PC-3 (cell line): ENCODE results near the gene IGSF22. TPM values are rescaled to one million over a fixed set of nuclear protein-coding genes. Genes with fewer than 3 reads are reported as not detected.
A peak's percentile ranks its signal among the peaks of the same experiment; 100 is the strongest.
"Not testable (repeated sequence)": the region's sequence is repeated elsewhere in the genome, so short reads cannot be mapped to it uniquely, and the experiment has no call there.

Experiments
- ATAC-seq: fragments of 200-7000 bp; cut with Tn5 transposase; 2 replicates; pipeline ENCODE4 v1.9.1; 2020; ENCODE audit warnings: mild to moderate bottlenecking, moderate library complexity
- BruUV-seq: library from RNA; stranded (reverse); fragments of 400-500 nt; replicated peaks from 2 replicates; lab custom pipeline; 2021; lab: Mats Ljungman, UMichigan
- CTCF ChIA-PET: fragments of 300-600 bp; sonication (Branson Sonifier 250); formaldehyde crosslinking; loops from one replicate; lab custom pipeline; 2022; ENCODE audit warnings: antibody characterized with exemption; lab: Charles Lee
- POLR2A ChIA-PET: fragments of 300-600 bp; sonication (Branson Sonifier 250); formaldehyde crosslinking; loops from one replicate; lab custom pipeline; 2022; ENCODE audit warnings: antibody characterized with exemption; ENCODE audit not compliant: unreplicated experiment; lab: Charles Lee
- DNase-seq: peaks from one replicate; pipeline ENCODE4 v3.0.0-alpha.2; 2015
- H2AFZ ChIP-seq: fragments of 300-600 bp; sonication (generic); 2 replicates; pipeline ENCODE4 v1.6.0; 2016; ENCODE audit warnings: antibody characterized with exemption, low read length
- H3F3A ChIP-seq: fragments of 300-600 bp; sonication (generic); one replicate; pipeline ENCODE4 v1.6.0; 2017; ENCODE audit warnings: antibody characterized with exemption, low read length, control low read depth, mild to moderate bottlenecking; ENCODE audit not compliant: unreplicated experiment
- H3K27ac ChIP-seq: fragments of 300-600 bp; sonication (generic); 2 replicates; pipeline ENCODE4 v1.5.1; 2016; ENCODE audit warnings: mild to moderate bottlenecking, low read length
- H3K27me3 ChIP-seq: fragments of 300-600 bp; sonication (generic); 2 replicates; pipeline ENCODE4 v1.6.1; 2016; ENCODE audit warnings: low read length, mixed read lengths
- H3K36me3 ChIP-seq: fragments of 300-600 bp; sonication (generic); 2 replicates; pipeline ENCODE4 v1.6.1; 2016; ENCODE audit warnings: low read depth, mixed run types, low read length, mixed read lengths
- H3K4me1 ChIP-seq: fragments of 300-600 bp; sonication (generic); 2 replicates; pipeline ENCODE4 v1.5.1; 2016; ENCODE audit warnings: low read length; ENCODE audit not compliant: insufficient read depth
- H3K4me2 ChIP-seq: fragments of 300-600 bp; sonication (generic); 2 replicates; pipeline ENCODE4 v1.6.0; 2016; ENCODE audit warnings: low read length
- H3K4me3 ChIP-seq: fragments of 300-600 bp; sonication (generic); 2 replicates; pipeline ENCODE4 v1.5.1; 2016; ENCODE audit warnings: mild to moderate bottlenecking, low read length, mixed read lengths
- H3K79me2 ChIP-seq: fragments of 300-600 bp; sonication (generic); 2 replicates; pipeline ENCODE4 v1.6.1; 2017; ENCODE audit warnings: low read length, mixed read lengths
- H3K9ac ChIP-seq: fragments of 300-600 bp; sonication (generic); 2 replicates; pipeline ENCODE4 v1.6.0; 2016; ENCODE audit warnings: mild to moderate bottlenecking, low read length
- H3K9me2 ChIP-seq: fragments of 300-600 bp; sonication (generic); replicated peaks from 2 replicates; pipeline ENCODE4 v1.6.1; 2016; ENCODE audit warnings: mixed run types, low read length, mixed read lengths
- H3K9me3 ChIP-seq: fragments of 300-600 bp; sonication (generic); 2 replicates; pipeline ENCODE4 v1.6.1; 2016; ENCODE audit warnings: low read length, mixed read lengths
- H4K20me1 ChIP-seq: fragments of 300-600 bp; sonication (generic); 2 replicates; pipeline ENCODE4 v1.6.1; 2016; ENCODE audit warnings: low read length, mixed read lengths
- EZH2 ChIP-seq: fragments of 300-600 bp; sonication (generic); IDR thresholded peaks from one replicate; pipeline ENCODE4 v1.6.1; 2017; ENCODE audit warnings: antibody characterized with exemption, mild to moderate bottlenecking, low read length; ENCODE audit not compliant: unreplicated experiment
- EZH2phosphoT487 ChIP-seq: fragments of 300-600 bp; sonication (generic); IDR thresholded peaks from 2 replicates; pipeline ENCODE4 v1.6.1; 2018; ENCODE audit warnings: mild to moderate bottlenecking, antibody characterized with exemption, low read length, borderline replicate concordance
- intact Hi-C: fragments of 100-400 bp; cut with micrococcal nuclease; formaldehyde crosslinking; loops from 2 replicates; pipeline ENCODE4 v1.9.0; 2023
- total RNA-seq: library from RNA; depleted of rRNA; stranded (reverse); fragments of >200 nt; gene quantifications from 2 replicates; pipeline ENCODE4 v1.2.3, GENCODE V29; 2014
- TF ChIP-seq, protein P1 (sequence below): fragments of 300-600 bp; sonication (generic); conservative IDR thresholded peaks from 2 replicates; pipeline ENCODE4 v1.5.1; 2017; ENCODE audit warnings: antibody characterized with exemption, low read depth, mild to moderate bottlenecking, low read length

Gene IGSF22
- total RNA-seq, 1 experiment from 2014 or later, result not detected

DNA sequence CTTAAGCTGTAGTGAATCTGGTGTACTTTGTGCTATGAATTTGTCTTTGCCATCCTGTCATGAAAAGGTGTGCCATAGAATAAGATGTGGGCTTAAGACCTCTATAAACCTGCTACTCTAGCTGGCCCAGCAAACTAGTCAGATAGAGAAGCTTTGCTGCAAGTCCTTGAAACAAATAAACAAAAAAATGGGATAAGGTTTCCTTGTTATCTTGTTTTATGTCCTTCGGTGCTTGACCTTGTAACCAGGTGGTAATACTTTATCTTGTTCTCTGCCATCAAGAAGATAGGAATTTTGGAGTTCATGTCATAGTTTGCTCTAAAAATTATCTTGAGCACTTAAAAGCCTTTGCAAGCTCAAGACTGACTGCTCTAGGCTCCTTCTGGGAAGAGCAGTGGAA, 41.7 kb downstream of the IGSF22 start:
- Histone ChIP-seq H3K36me3 (no peaks in the 10 kb centered on the region), H3K9me2 (no peaks in the 10 kb centered on the region), H3K9ac (no peak overlapping the region), H4K20me1 (no peaks in the 10 kb centered on the region), H3K4me2 (no peak overlapping the region), H3K4me1 (peaks cover 12% of the 10 kb centered on the region; the same call in 1 of the 2 replicates), H3K9me3 (no peaks in the 10 kb centered on the region), H3K27ac (no peak overlapping the region), H3K4me3 (no peak overlapping the region), H3F3A (no peaks in the 10 kb centered on the region), H2AFZ (no peak overlapping the region), H3K79me2 (no peaks in the 10 kb centered on the region), H3K27me3 (no peaks in the 10 kb centered on the region)
- no TSS peak for BruUV-seq
- ChIA-PET POLR2A (interaction anchor here (0.5 kb wide), 1 partner anchor 32 kb away, joined by 10 read pairs; no protein-coding TSS in a partner anchor), CTCF (no interaction called here)
- TF ChIP-seq EZH2phosphoT487 (no peak), EZH2 (no peak)
- TF ChIP-seq, protein P1, sequence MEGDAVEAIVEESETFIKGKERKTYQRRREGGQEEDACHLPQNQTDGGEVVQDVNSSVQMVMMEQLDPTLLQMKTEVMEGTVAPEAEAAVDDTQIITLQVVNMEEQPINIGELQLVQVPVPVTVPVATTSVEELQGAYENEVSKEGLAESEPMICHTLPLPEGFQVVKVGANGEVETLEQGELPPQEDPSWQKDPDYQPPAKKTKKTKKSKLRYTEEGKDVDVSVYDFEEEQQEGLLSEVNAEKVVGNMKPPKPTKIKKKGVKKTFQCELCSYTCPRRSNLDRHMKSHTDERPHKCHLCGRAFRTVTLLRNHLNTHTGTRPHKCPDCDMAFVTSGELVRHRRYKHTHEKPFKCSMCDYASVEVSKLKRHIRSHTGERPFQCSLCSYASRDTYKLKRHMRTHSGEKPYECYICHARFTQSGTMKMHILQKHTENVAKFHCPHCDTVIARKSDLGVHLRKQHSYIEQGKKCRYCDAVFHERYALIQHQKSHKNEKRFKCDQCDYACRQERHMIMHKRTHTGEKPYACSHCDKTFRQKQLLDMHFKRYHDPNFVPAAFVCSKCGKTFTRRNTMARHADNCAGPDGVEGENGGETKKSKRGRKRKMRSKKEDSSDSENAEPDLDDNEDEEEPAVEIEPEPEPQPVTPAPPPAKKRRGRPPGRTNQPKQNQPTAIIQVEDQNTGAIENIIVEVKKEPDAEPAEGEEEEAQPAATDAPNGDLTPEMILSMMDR, result no peak
- DNase-seq (no peak), ATAC-seq (no peak)
- intact Hi-C loops, result no loop called here

DNA sequence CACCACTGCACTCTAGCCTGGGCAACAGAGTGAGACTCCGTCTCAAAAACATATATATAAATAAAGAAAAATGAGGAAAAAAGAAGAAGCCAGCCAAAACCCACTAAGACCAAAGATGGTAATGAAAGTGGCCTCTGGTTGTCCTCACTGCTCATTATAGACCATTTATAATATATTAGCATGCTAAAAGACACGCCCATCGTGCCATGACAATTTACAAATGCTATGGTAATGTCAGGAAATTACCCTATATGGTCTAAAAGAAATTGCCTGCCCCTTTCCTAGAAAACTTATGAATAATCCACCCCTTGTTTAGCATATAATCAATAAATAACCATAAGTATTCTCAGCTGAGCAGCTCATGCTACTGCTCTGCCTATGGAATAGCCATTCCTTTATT, 43.5 kb downstream of the IGSF22 start:
- no peak for ATAC-seq
- H3K36me3 ChIP-seq, result no peaks in the 10 kb centered on the region
- BruUV-seq, result no TSS peak
- H3K4me3 ChIP-seq, result no peak overlapping the region
- no peak overlapping the region for H3K27ac ChIP-seq
- H3K9ac ChIP-seq, result no peak overlapping the region
- H3K79me2 ChIP-seq, result no peaks in the 10 kb centered on the region
- no peaks in the 10 kb centered on the region for H3F3A ChIP-seq
- TF ChIP-seq EZH2 (no peak), EZH2phosphoT487 (no peak)
- TF ChIP-seq, protein P1, result no peak
- H3K4me2 ChIP-seq, result no peak overlapping the region
- DNase-seq, result no peak
- H4K20me1 ChIP-seq, result no peaks in the 10 kb centered on the region
- H3K4me1 ChIP-seq, result peaks cover 18% of the 10 kb centered on the region
- ChIA-PET POLR2A (no interaction called here), CTCF (no interaction called here)
- no peaks in the 10 kb centered on the region for H3K9me2 ChIP-seq
- no peak overlapping the region for H2AFZ ChIP-seq
- H3K9me3 ChIP-seq, result no peaks in the 10 kb centered on the region
- intact Hi-C loops, result no loop called here
- H3K27me3 ChIP-seq, result no peaks in the 10 kb centered on the region

- H3K9ac ChIP-seq, CTCF ChIA-PET, intact Hi-C loops, H3F3A ChIP-seq, H3K9me2 ChIP-seq, H4K20me1 ChIP-seq, H3K4me3 ChIP-seq, POLR2A ChIA-PET, H3K36me3 ChIP-seq, H3K27me3 ChIP-seq, H3K9me3 ChIP-seq, BruUV-seq, H3K79me2 ChIP-seq, H3K4me2 ChIP-seq: not testable (repeated sequence)
- DNase-seq (peak; percentile 72), ATAC-seq (peak; percentile 81)
- H3K27ac ChIP-seq, result peak overlapping the region; percentile 39
- H3K4me1 ChIP-seq, result peaks cover 23% of the 10 kb centered on the region
- H2AFZ ChIP-seq, result 0 out of 2 replicates have a peak overlapping the region, but pooled peaks have one; percentile 42
Measured at GRCh38 chr11:18681949-18682348, 44.0 kb downstream of the IGSF22 start.
